T-helper 22 cell (primary cell): ENCODE results near the gene ATP6V0C.

Source experiments
- DNase-seq: peaks from one replicate; pipeline ENCODE4 v3.0.0-alpha.2; 2020; ENCODE audit warnings: low read depth

Gene ATP6V0C

GRCh38 chr16:2511996-2512734, 1.6 kb upstream of the ATP6V0C start:
- no peak for DNase-seq

- DNase-seq = no peak
These were observed 882 bp upstream of the ATP6V0C start for GRCh38 chr16:2512735-2513404.

- DNase-seq = peak; percentile 42
These were observed 804 bp downstream of the ATP6V0C start for GRCh38 chr16:2514333-2515179.

GRCh38 chr16:2515180-2515851, 1.6 kb downstream of the ATP6V0C start:
- DNase-seq = no peak

- no peak for DNase-seq
These were observed 2.9 kb downstream of the ATP6V0C start for GRCh38 chr16:2516391-2517240.

- no peak for DNase-seq
These were observed 4.3 kb downstream of the ATP6V0C start for GRCh38 chr16:2517954-2518605.

GRCh38 chr16:2518823-2519710, 5.3 kb downstream of the ATP6V0C start:
- no peak for DNase-seq

- DNase-seq = no peak
These were observed 5.9 kb downstream of the ATP6V0C start for GRCh38 chr16:2519711-2520080.

GRCh38 chr16:2520097-2520783, 6.5 kb downstream of the ATP6V0C start, which contains the start of gene AMDHD2:
Gene AMDHD2 (plus strand): TSS chr16:2520371. CDS start chr16:2520459, 88 bp downstream.
- DNase-seq = peak; percentile 86

- peak; percentile 70 for DNase-seq
These were observed 7.2 kb downstream of the ATP6V0C start for GRCh38 chr16:2520784-2521531.

GRCh38 chr16:2523801-2524231, 10.1 kb downstream of the ATP6V0C start:
- DNase-seq = no peak

- no peak for DNase-seq
These were observed 10.7 kb downstream of the ATP6V0C start for GRCh38 chr16:2524339-2524938.

- DNase-seq = no peak
These were observed 12.4 kb downstream of the ATP6V0C start for GRCh38 chr16:2526135-2526534.

- no peak for DNase-seq
These were observed 13.5 kb downstream of the ATP6V0C start for GRCh38 chr16:2527071-2527783.

- DNase-seq = no peak
These were observed 14.0 kb downstream of the ATP6V0C start for GRCh38 chr16:2527784-2528100.

- no peak for DNase-seq
These were observed 14.7 kb downstream of the ATP6V0C start for GRCh38 chr16:2528161-2529060.
